Jurkat, Clone E6-1 (cell line): ENCODE measurements around the gene MREG.
"Not testable (repeated sequence)": the region's sequence is repeated elsewhere in the genome, so short reads cannot be mapped to it uniquely, and the experiment has no call there.

Experiments
- DNase-seq: peaks from one replicate; pipeline ENCODE4 v3.0.0-alpha.2; 2011; ENCODE audit warnings: low read depth, low spot score
- H3K4me3 ChIP-seq: 2 replicates; pipeline ENCODE4 v1.5.1; 2011; ENCODE audit warnings: mild to moderate bottlenecking, low read length, control low read depth, moderate library complexity

MREG gene

DNA sequence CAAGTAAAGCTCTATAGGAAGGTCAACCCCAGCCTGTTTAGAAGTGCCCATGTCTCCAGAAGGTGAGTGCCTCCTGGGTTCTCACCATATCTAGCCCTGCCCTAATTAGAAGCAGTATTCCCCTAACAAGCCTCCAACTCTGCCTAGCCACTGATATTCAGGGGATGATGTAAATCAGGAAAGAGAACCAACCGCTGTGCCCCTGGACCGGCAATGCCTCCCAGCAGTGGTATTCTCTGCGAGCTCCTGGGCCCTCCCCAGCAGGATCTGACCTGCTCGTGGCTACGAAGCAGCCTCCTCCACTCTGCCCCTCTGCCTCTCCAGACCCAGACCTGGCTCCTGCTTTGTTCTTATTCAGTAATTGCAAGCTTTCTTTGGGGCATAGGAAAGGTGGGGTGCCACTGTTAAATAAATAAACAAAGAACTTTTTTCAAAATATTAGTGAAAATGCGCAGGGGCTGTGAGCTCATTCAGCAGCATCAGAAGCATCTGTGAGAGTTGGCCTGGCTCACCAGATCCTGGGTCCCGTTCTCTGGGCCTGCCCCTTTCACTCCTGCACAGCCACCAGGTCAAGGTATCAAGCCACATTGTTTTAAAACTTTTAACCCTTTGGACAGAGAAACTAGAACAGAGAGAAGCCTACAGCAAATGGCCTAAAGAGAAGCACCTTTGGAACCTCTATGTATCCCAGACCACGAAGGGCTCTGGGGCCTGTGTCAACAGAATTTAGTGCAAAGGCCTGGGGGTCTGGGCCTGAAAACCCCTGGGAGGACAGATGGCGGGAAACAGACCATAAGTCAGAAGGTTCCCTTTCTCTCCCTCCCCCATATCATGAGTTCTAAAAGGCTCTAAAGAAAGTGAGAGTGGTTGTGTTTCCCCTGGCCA, 11.9 kb downstream of the MREG start:
- no peak for DNase-seq
- H3K4me3 ChIP-seq: no peak overlapping the region

DNA sequence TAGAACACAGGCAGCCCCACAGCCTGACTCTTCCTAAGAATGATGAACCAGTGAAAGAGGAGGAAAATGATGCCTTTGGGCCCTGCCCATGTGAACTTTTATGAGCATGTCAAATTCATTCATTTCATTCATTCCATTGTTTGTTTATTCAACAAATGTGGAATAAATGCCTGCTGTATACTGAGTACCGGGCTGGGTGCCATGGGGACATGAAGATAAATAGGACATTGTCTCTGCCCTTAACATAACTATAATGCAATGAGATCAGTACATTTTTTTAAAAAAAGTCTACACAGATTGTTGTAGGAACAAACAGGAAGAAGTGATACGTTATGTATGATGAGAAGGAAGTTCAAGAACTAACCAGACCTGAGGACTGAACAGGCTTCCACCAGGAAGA, 14.7 kb downstream of the MREG start:
- no peak overlapping the region for H3K4me3 ChIP-seq
- no peak for DNase-seq

GRCh38 chr2:215997219-215997618, 16.1 kb downstream of the MREG start:
- H3K4me3 ChIP-seq: no peak overlapping the region
- no peak for DNase-seq

DNA sequence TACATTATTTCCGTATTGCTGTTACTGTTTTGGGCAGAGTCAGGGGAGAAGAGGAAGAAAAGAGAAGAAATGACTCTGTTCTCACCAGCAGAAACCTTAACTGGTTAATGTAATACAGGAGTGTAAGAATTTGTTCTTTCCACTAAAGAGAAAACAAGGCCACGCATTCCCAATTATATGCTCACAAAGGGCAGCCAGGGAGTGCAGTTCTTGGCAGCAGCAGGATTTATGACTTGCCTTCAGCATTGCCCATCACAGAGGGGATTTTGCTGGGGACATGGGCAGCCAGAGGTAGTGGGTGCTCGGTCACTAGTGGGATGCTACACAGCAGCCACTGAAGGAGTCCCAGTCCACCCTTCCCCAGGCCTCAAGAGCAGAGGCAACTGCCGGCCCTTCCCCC, 18.4 kb downstream of the MREG start:
- H3K4me3 ChIP-seq: no peak overlapping the region
- DNase-seq: no peak

- H3K4me3 ChIP-seq, DNase-seq: not testable (repeated sequence)
These were observed 24.7 kb downstream of the MREG start for GRCh38 chr2:215988556-215989207.

- H3K4me3 ChIP-seq: no peak overlapping the region
- DNase-seq: no peak
These were observed 28.1 kb downstream of the MREG start for GRCh38 chr2:215985257-215985656.

GRCh38 chr2:215984661-215985060, 28.7 kb downstream of the MREG start:
- DNase-seq: no peak

DNA sequence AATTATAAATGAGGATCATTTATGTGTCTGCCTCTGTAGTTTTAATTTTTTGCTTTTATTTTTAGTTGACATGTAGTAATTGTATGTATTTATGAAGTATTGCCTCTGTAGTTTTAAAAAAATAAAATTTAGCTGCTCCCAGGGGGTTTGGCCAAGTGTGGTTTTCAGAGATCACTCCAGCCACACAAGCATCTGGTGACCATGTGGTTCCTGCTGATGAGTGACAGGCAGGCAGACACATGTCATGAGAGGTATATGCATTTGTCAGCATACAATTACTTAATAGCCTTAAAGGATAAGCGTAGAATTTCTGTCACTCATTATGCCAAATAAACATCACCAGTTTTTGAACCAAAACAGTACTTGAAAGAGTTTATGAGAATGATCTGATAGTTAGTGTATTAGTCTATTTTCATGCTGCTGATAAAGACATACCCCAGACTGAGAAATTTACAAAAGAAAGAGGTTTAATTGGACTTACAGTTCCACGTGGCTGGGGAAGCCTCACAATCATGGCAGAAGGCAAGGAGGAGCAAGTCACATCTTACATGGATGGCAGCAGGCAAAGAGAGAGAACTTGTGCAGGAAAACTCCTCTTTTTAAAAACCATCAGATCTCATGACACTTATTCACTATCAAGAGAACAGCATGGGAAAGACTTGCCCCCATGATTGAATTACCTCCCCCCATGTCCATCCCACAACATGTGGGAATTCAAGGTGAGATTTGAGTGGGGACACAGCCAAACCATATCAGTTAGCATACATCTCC, 29.6 kb downstream of the MREG start:
- no peak overlapping the region for H3K4me3 ChIP-seq
- no peak for DNase-seq

More at GRCh38 chr2:215984661-215985060, 28.7 kb downstream of the MREG start:
- no peak overlapping the region for H3K4me3 ChIP-seq

GRCh38 chr2:215982465-215982875, 30.9 kb downstream of the MREG start:
- H3K4me3 ChIP-seq: no peak overlapping the region
- DNase-seq: no peak

- no peak for DNase-seq
- H3K4me3 ChIP-seq: no peak overlapping the region
These were observed 32.2 kb downstream of the MREG start for GRCh38 chr2:215981115-215981514.

DNA sequence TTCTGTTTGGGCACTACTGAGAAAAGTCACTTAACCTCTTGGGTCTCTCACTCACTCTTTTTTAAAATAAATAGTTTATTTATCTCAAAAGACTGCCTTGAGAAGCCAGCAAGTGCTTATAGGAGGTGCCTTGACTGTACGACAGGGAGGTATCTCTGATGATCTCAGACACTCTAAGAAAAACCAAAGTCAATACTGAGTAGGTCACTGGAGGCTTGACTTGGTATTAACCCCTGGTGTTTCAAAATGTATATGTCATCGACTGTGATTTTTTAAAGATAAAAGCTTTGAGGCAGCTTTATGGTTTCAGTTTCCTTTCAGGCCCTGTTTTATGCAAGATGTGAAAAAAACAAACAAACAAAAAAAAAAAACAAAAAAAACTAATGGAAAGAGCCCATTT, 33.7 kb downstream of the MREG start:
- H3K4me3 ChIP-seq: no peak overlapping the region
- no peak for DNase-seq

DNA sequence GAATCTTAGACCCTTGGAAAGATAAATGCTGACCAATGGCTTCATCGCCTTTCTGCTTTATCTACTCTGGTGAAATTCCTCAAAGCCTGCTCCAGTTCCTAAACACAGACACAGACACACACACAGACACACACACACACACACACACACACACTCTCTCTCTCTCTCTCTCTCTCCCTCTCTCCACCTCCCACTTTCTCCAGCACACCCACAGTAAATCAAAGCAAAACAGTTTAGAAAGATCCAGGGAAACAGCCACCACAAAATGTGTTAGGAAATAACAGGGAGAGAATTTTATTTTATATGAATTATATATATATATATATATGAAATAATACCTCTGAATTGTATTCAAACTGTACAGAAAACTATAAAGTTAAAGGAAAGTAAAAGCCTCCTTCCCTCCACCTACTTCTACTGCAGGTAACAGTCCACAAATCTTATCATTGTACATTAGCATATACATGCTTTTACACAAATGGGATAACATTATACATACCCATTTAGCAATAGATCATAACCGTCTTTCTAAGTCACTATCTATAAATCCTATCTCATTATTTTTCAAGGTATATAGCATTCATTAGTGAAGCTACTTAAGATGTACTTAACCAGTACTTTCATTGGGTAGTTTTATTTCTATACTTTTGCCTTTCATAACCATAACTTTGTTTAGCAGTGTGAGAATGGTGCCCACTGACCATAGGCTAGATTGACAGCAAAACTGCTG, 38.5 kb downstream of the MREG start:
- H3K4me3 ChIP-seq: no peak overlapping the region
- DNase-seq: no peak

DNA sequence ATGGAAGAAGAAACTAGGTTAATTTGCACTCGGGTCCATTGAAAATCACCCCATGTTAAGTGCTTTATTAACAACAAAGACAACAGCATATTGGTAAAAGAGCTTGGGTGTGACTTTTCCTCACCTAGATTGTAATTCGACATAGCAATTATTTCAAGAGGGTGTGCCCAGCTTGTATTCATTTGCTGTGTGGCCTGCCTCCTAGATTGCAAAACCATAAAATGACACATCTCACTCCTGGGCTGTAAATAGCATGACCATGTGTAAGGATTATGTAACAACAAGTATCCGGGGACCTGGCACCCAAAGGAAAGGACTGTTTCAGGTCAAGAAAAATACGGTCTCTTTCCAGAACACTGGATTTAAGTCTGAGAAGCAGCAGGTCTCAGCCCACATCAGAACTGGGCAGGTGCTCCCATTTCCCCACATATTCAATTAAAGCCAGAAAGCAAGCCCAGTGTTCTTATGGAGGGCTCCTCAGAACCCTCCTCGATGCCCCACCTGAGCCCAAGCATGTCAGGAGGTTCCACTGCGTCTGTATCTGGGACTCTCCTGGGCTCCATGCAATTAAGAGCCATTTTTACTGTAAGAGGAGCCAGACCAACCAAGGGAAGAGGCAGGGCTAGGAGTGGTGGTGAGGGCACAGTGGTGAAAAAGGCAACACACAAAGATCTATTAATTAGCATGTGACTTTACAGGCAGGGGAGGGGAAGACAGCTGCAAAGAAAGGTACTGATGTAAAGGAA, 39.2 kb downstream of the MREG start:
- no peak for DNase-seq
- no peak overlapping the region for H3K4me3 ChIP-seq

DNA sequence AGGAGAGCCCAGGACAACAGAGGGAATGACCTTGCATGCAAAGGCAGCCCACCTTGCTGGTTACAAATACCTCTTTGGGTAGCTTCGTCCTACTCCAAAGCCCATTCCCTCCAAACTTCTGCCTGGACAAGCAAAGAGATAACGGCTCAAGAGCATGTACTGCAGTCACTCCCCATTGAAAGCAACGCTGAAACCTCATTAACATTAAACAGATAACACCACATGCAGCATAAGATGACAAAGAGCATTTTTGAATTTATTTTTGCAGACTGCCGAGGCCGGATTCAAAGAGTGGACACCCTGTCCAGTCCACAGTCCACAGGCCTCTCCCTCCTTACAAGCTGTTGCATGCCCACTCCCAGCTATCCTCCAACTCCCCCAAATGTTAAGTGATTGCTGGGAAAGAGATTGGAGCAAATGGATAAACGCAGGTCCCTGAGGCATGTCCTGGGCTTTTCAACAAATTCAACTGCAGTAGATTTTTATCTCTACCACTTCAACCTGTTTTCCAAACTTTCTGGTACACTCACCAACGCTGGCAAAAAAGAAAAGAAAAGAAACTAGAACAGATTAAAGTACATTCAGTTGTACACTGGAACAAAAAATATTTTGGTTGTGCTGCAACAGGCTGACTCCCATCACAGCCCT, 40.1 kb downstream of the MREG start:
- no peak for DNase-seq
- H3K4me3 ChIP-seq: no peak overlapping the region

DNA sequence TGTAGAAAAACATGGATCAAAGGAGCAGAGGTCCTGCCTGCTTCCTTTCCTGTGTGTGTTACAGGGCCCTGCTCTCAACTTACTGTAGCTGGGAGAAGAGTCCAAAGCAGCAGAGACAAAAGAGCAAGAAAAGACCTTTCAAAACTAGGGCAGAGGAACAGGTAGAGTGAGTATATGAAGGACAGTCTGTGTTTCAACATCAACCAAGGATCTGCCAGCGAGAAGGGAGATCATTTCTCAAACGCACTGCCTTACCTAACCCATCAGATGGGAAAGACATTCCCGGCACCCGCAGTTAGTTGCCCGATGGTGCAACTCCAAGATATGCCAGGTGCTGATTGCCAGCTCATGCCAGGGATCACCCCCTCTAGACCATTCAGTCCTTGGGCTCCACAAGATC, 41.7 kb downstream of the MREG start:
- no peak for DNase-seq
- no peak overlapping the region for H3K4me3 ChIP-seq

- not testable (repeated sequence) for H3K4me3 ChIP-seq, DNase-seq
These were observed 42.5 kb downstream of the MREG start for GRCh38 chr2:215970894-215971293.

DNA sequence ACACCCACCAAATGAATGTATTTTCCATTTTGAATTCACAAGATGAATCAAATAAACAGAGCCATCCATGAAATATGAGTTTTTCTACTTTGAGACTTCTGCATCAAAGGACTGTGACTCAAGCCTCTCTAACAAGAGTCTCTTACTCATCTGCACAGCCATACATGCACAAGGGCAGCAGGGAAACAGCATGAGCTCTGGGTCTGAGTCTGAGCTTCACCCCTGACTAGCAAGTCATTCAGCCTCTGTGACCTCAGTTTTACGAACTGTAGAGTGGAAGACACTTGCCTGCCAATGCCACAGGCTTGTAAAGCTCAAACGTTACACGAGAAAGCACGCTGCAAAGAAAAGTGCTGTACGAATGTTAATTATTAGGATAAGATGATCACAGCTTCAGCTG, 42.9 kb downstream of the MREG start:
- no peak overlapping the region for H3K4me3 ChIP-seq
- DNase-seq: no peak

- no peak overlapping the region for H3K4me3 ChIP-seq
- no peak for DNase-seq
These were observed 44.1 kb downstream of the MREG start for GRCh38 chr2:215969131-215969841.
